CMK (cell line): ENCODE measurements around the gene PKP3.
A peak's percentile ranks its signal among the peaks of the same experiment; 100 is the strongest.

Experiments
- DNase-seq: peaks from one replicate; pipeline ENCODE4 v3.0.0-alpha.2; 2010; ENCODE audit warnings: low read depth

The PKP3 gene

GRCh38 chr11:444396-445144 lies 50.6 kb downstream of the PKP3 start:
- no peak for DNase-seq

DNA sequence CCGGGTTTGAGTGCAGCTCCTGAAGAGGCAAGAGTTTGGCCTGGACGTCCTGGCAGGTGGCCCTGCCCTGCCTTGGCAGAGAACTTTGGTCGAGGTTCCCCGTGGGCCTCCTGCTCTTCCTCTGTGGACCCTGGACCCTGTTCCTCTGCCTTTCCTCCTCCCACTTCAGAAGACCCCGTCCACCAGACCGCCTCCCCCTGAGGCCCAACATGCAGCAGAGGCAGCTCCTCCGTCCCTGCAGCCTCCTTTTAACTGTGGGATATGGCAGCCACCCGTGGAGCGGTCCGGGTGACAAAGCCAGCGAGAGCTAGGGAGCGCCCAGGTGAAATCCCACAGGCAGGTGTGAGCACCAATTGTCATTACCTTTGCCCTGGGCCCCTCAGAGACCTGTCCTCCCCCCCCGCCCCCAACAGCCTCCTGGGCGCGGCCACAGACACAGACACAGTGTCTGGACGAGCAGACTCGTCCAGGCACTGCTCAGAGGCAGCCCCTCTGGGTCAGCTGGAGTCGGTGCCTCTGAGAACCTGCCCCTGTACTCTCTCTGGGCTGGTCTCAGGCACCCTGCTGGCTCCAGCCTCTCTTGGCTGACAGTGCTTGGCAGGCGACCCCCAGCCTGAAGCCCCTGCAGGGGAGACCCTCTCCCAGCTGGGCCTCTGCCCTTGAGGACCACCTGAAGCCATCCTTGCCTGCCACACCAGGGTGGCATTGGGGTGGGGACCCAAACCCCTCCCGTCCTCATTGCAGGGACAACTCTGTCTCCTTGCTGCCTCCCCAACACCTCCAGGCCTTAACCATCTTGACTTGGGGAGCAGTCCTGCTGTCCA lies 52.0 kb downstream of the PKP3 start:
- no peak for DNase-seq

DNA sequence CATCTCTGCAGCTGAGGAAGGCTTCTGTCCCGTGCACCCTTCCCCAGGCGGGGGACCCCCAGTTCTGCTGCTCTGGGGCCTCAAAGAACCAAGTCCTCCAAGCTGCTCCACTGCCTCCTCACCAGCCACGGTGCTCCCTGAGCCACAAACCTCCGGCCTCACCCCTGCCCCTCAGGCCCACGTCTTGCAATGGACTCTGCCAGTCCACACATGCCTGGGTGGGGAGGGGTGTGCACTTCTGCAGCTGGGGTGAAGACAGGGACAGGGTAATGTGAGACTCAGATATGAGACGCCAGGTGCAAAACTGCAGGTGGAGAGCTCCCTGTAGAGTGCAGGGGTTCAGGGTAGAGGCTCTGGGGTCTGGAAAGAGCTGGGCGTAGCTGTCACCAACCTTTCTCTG lies 52.9 kb downstream of the PKP3 start:
- no peak for DNase-seq

DNA sequence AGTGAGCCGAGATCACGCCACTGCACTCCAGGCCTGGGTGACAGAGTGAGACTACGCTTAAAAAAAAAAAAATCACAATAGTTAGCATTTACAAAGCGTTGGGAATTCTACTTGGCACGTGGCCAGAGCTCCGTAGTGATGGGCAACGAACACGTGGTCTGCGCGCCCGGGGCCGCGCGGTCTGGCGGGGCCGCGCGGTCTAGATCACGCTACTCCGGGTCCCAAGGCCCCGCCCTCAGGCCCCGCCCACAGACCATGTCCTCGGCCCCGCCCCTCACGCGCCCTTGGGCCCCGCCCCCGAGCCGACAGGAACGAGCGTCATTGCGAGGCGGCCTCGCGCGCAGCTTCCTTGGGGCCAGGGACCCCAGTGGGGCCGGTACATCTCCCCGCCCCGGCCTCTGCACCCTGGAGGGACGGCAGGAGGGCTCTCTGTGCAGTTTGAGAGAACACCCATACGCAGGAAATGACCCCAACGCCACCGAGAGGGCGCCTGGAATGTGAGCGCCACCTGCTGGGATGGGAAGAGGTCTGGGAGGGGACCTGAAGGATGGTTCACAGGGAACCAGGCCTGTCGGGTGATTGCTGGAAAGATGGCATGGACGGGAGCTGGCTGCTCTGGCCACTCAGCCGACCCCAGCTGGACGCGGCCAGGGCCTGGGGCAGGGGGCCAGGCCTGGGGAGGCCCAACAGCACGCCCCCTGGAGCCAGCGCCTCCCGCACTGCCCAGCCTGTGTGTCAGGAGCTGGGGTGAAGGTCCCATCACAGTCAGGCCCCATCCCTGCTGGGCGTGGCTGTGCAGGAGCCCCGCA lies 54.1 kb downstream of the PKP3 start:
- peak; percentile 58 for DNase-seq

DNA sequence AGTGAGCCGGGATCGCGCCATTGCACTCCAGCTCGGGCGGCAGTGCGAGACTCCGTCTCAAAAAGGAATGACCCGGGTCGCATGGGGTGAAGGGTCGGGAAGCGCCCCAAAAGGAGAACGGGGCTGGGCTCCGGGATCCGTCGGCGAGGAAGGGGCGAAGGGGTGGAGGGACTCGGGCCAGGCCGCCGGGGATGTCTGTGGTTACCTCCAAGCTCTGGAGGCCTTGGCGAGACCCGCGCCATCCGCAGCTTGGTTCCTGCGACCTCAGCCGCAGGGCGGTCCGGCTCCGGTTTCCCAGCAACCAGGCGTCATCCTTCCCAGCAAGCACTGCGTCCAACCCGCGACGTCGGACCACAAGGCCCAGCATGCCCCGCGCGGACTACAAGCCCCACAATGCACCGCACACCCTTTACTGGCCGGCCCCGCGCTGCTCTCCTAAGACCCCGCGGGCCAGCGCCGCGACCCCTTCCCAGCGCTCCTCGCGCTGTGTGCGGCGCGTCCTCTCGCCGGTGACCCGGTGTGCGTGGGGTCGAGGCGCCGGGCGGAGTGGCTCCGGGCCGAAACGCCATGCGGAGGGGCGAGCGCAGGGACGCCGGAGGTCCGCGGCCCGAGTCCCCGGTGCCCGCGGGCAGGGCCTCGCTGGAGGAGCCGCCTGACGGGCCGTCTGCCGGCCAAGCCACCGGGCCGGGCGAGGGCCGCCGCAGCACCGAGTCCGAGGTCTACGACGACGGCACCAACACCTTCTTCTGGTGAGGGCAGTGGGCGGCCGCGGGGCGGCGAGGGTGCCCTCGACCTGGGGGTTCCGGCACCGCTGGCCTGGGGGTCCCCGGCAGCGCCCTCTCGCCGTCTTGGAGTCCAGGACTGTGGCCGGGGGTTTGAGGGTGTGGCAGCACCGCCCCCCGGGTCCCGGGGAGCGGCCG lies 56.1 kb downstream of the PKP3 start, which contains the start of gene PTDSS2:
PTDSS2 (plus strand) TSS at position 391 of the 920 bp plus-strand sequence; CDS start at position 568, 177 bp downstream.
- DNase-seq, result peak; percentile 82

DNA sequence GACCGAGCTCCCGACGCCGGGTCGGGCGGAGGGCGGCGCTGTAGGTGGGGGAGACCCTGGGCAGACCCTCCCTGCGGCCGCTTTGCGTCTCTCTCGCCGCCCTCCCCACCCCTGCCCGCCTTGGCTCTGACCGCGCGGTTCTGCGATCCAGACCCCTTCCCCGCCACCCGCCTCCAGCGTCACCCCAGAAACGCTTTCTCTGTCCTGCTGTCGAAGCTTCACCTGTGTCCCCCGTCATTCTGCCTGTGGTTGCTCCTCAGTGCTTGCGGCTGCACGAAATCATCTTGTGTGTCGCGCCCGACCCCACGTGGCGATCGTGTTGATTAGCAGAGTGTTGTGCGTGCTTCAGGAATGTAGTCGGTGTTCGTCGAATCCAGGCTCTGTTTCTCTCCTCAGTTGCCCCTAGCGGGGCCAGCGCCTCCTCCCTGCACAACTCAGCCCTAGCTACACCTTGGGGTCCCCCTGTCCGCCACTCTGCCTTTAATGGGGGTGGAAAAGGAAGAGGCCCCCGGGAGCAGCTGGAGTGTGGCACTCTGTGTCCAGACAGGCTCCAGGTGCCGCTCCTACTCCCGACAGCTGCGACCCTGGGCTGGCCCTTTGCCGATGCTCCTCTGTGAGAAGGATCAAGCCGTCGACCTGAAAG lies 56.9 kb downstream of the PKP3 start:
- DNase-seq, result no peak

GRCh38 chr11:451738-452137 lies 57.7 kb downstream of the PKP3 start:
- no peak for DNase-seq

- DNase-seq, result no peak
Measured at GRCh38 chr11:452203-452744, 58.3 kb downstream of the PKP3 start.

GRCh38 chr11:452916-453527 lies 59.0 kb downstream of the PKP3 start:
- DNase-seq, result no peak

GRCh38 chr11:453564-453963 lies 59.6 kb downstream of the PKP3 start:
- no peak for DNase-seq

DNA sequence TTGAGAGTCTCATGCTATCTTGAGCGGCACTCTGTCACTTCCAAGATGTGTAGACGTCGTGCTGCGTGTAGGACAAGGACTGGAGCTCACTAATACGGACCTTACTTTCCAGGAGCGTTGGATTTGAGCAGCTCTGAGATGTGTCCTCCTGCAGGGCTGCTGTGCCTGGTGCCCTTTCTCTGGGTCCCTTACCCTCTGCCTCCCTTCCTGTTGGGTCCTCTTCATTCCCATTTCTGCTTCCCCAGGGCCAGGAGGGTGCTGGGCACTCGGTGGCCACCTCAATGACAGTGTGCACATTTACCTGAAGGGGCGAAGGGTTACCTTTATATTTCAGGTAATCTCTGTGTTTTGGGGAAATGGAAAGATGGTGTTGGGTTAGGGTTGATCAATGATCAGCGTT lies 60.0 kb downstream of the PKP3 start:
- no peak for DNase-seq
